ENCODE results near the gene TMEM126A. TPM values are rescaled to one million over a fixed set of nuclear protein-coding genes. Genes with fewer than 3 reads are reported as not detected.
"Not testable (repeated sequence)": the region's sequence is repeated elsewhere in the genome, so short reads cannot be mapped to it uniquely, and the experiment has no call there.

Gene TMEM126A
- total RNA-seq, 2 donors from 2014 or later = 36.5 to 60.3 TPM

- H3K36me3 Mint-ChIP-seq; H3K27ac Mint-ChIP-seq; ATAC-seq; H3K9me3 Mint-ChIP-seq; DNase-seq (ENCODE audit: low spot score in 2 of 2): not testable (repeated sequence)
Measured at GRCh38 chr11:85670949-85671663, 23.3 kb downstream of the TMEM126A start.

- DNase-seq (ENCODE audit: low spot score in 2 of 2) (no peak), ATAC-seq (no peak)
Measured at GRCh38 chr11:85672105-85672902, 24.5 kb downstream of the TMEM126A start.

GRCh38 chr11:85673393-85673792 is 25.6 kb downstream of the TMEM126A start:
- no peak for DNase-seq (ENCODE audit: low spot score in 2 of 2)
- Mint-ChIP-seq H3K27ac (no peak overlapping the region), H3K36me3 (no peaks in the 10 kb centered on the region), H3K9me3 (peaks cover 3 to 4% of the 10 kb centered on the region in 2 donors)
- ATAC-seq = peak in 1 of 2 donors; percentile 84

More at GRCh38 chr11:85672105-85672902, 24.5 kb downstream of the TMEM126A start:
- Mint-ChIP-seq H3K36me3 (no peaks in the 10 kb centered on the region), H3K9me3 (peaks cover 3 to 4% of the 10 kb centered on the region in 2 donors), H3K27ac (no peak overlapping the region)

- ATAC-seq = no peak
- Mint-ChIP-seq H3K9me3 (peaks cover 0 to 3% of the 10 kb centered on the region in 2 donors), H3K36me3 (peaks cover 0 to 5% of the 10 kb centered on the region in 2 donors), H3K27ac (no peak overlapping the region)
- DNase-seq (ENCODE audit: low spot score in 2 of 2) = no peak
Measured at GRCh38 chr11:85679576-85679975, 31.8 kb downstream of the TMEM126A start.

- no peak for DNase-seq (ENCODE audit: low spot score in 2 of 2)
- no peaks in the 10 kb centered on the region for H3K9me3 Mint-ChIP-seq
- H3K27ac Mint-ChIP-seq = no peak overlapping the region
- ATAC-seq = peak; percentile 27 to 44
- H3K36me3 Mint-ChIP-seq = peaks cover 0 to 5% of the 10 kb centered on the region in 2 donors
Measured at GRCh38 chr11:85680897-85681296, 33.1 kb downstream of the TMEM126A start.

- Mint-ChIP-seq H3K27ac (peak overlapping the region; percentile 92 to 94), H3K9me3 (no peaks in the 10 kb centered on the region), H3K36me3 (peaks cover 0 to 5% of the 10 kb centered on the region in 2 donors)
- peak; percentile 65 to 69 for DNase-seq (ENCODE audit: low spot score in 2 of 2)
- ATAC-seq = peak; percentile 88 to 92
Measured at GRCh38 chr11:85682330-85683305, 34.9 kb downstream of the TMEM126A start.

GRCh38 chr11:85685125-85685819 is 37.5 kb downstream of the TMEM126A start:
- H3K9me3 Mint-ChIP-seq = no peaks in the 10 kb centered on the region
- peak overlapping the region in 1 of 2 donors; percentile 46 for H3K27ac Mint-ChIP-seq
- ATAC-seq (no peak), DNase-seq (ENCODE audit: low spot score in 2 of 2) (no peak)
- peaks cover 0 to 5% of the 10 kb centered on the region in 2 donors for H3K36me3 Mint-ChIP-seq

GRCh38 chr11:85685820-85686459 is 38.2 kb downstream of the TMEM126A start, which contains the start of gene CCDC89:
TSS of gene CCDC89 (minus strand) at chr11:85686195. CDS start at chr11:85686130, 65 bp downstream.
- H3K27ac Mint-ChIP-seq = peak within 1 kb of the TSS in 1 of 2 donors; percentile 46
- no peak for ATAC-seq
- H3K9me3 Mint-ChIP-seq = no peaks in the 10 kb centered on the region

GRCh38 chr11:85694385-85694980 is 46.7 kb downstream of the TMEM126A start:
- DNase-seq (ENCODE audit: low spot score in 2 of 2) (no peak), ATAC-seq (no peak)
- Mint-ChIP-seq H3K27ac (no peak overlapping the region), H3K9me3 (no peaks in the 10 kb centered on the region), H3K36me3 (no peaks in the 10 kb centered on the region)

More at GRCh38 chr11:85685820-85686459, 38.2 kb downstream of the TMEM126A start, which contains the start of gene CCDC89:
- no peak for DNase-seq (ENCODE audit: low spot score in 2 of 2)
- H3K36me3 Mint-ChIP-seq = peaks cover 0 to 5% of the 10 kb centered on the region in 2 donors

GRCh38 chr11:85695546-85695945 is 47.8 kb downstream of the TMEM126A start:
- no peaks in the 10 kb centered on the region for H3K9me3 Mint-ChIP-seq
- ATAC-seq (no peak), DNase-seq (ENCODE audit: low spot score in 2 of 2) (no peak)
- no peaks in the 10 kb centered on the region for H3K36me3 Mint-ChIP-seq
- H3K27ac Mint-ChIP-seq = no peak overlapping the region

- Mint-ChIP-seq H3K36me3 (peaks cover 0 to 4% of the 10 kb centered on the region in 2 donors), H3K27ac (no peak overlapping the region), H3K9me3 (no peaks in the 10 kb centered on the region)
- ATAC-seq (peak; percentile 31 to 59), DNase-seq (ENCODE audit: low spot score in 2 of 2) (no peak)
Measured at GRCh38 chr11:85697747-85698146, 50.0 kb downstream of the TMEM126A start.

- Mint-ChIP-seq H3K27ac (no peak overlapping the region), H3K9me3 (no peaks in the 10 kb centered on the region), H3K36me3 (peaks cover 0 to 6% of the 10 kb centered on the region in 2 donors)
- DNase-seq (ENCODE audit: low spot score in 2 of 2) (no peak), ATAC-seq (peak in 1 of 2 donors; percentile 60)
Measured at GRCh38 chr11:85698195-85698594, 50.4 kb downstream of the TMEM126A start.

GRCh38 chr11:85699957-85700741 is 52.4 kb downstream of the TMEM126A start:
- peak overlapping the region; percentile 80 to 89 for H3K27ac Mint-ChIP-seq
- peaks cover 0 to 6% of the 10 kb centered on the region in 2 donors for H3K36me3 Mint-ChIP-seq
- no peaks in the 10 kb centered on the region for H3K9me3 Mint-ChIP-seq

GRCh38 chr11:85704967-85705366 is 57.2 kb downstream of the TMEM126A start:
- H3K36me3 Mint-ChIP-seq = peaks cover 0 to 6% of the 10 kb centered on the region in 2 donors
- DNase-seq (ENCODE audit: low spot score in 2 of 2) = no peak
- no peak for ATAC-seq
- no peaks in the 10 kb centered on the region for H3K9me3 Mint-ChIP-seq
- H3K27ac Mint-ChIP-seq = no peak overlapping the region

More at GRCh38 chr11:85699957-85700741, 52.4 kb downstream of the TMEM126A start:
- DNase-seq (ENCODE audit: low spot score in 2 of 2) = no peak
- peak; percentile 36 to 75 for ATAC-seq

Data from activated naive CD4-positive, alpha-beta T cell treated with anti-CD3 and anti-CD28 coated beads, Interleukin-2, amount 50 U/mL, for 72 hours (primary cell).